HepG2 (cell line): ENCODE results near the gene SDF2. TPM values are rescaled to one million over a fixed set of nuclear protein-coding genes. Genes with fewer than 3 reads are reported as not detected.

Experiments used
- CC2D1A ChIP-seq: sonication (generic); formaldehyde crosslinking; IDR thresholded peaks from 2 replicates; pipeline ENCODE4 v1.8.1; 2023; ENCODE audit warnings: mild to moderate bottlenecking, missing genetic modification reagents
- DNMT1 ChIP-seq: sonication (generic); formaldehyde crosslinking; IDR thresholded peaks from 2 replicates; pipeline ENCODE4 v1.5.1; 2020; ENCODE audit warnings: mild to moderate bottlenecking, missing genetic modification reagents
- FOXA3 ChIP-seq: IDR thresholded peaks from 2 replicates; pipeline ENCODE4 v1.6.1; 2016; ENCODE audit warnings: missing genetic modification reagents, missing compliant biosample characterization
- HDAC2 ChIP-seq: sonication (generic); formaldehyde crosslinking; IDR thresholded peaks from 2 replicates; pipeline ENCODE4 v1.4.0; 2020; ENCODE audit warnings: missing genetic modification reagents
- KAT2B ChIP-seq: fragments of 150-350 bp; IDR thresholded peaks from 2 replicates; pipeline ENCODE4 v1.6.1; 2014; ENCODE audit warnings: low read depth, low read length, borderline replicate concordance
- NR2C2 ChIP-seq: sonication (generic); formaldehyde crosslinking; IDR thresholded peaks from 2 replicates; pipeline ENCODE4 v1.4.0; 2020; ENCODE audit warnings: missing genetic modification reagents, mild to moderate bottlenecking, moderate library complexity, borderline replicate concordance
- PRPF4 ChIP-seq: fragments of 200-400 bp; formaldehyde crosslinking; IDR thresholded peaks from 2 replicates; pipeline ENCODE4 v1.6.1; 2016; ENCODE audit warnings: low read length, low read depth; ENCODE audit not compliant: poor library complexity, severe bottlenecking
- RBM22 ChIP-seq: fragments of 200-400 bp; formaldehyde crosslinking; optimal IDR thresholded peaks from 2 replicates; pipeline ENCODE3; 2017; ENCODE audit warnings: mild to moderate bottlenecking, low read length, moderate library complexity
- SMAD3 ChIP-seq: sonication (generic); formaldehyde crosslinking; IDR thresholded peaks from 2 replicates; pipeline ENCODE4 v1.4.0; 2020; ENCODE audit warnings: missing genetic modification reagents
- ZFP41 ChIP-seq: sonication (generic); formaldehyde crosslinking; IDR thresholded peaks from 2 replicates; pipeline ENCODE4 v1.4.0; 2020; ENCODE audit warnings: mild to moderate bottlenecking, missing genetic modification reagents, borderline replicate concordance
- ZMYM2 ChIP-seq: sonication (generic); formaldehyde crosslinking; IDR thresholded peaks from 2 replicates; pipeline ENCODE4 v1.8.0; 2022; ENCODE audit warnings: mild to moderate bottlenecking, missing genetic modification reagents
- ZNF333 ChIP-seq: sonication (generic); formaldehyde crosslinking; IDR thresholded peaks from 2 replicates; pipeline ENCODE4 v1.4.0; 2020; ENCODE audit warnings: mild to moderate bottlenecking, missing genetic modification reagents, borderline replicate concordance
- ZNF350 ChIP-seq: sonication (generic); formaldehyde crosslinking; IDR thresholded peaks from 2 replicates; pipeline ENCODE4 v1.4.0; 2020; ENCODE audit warnings: mild to moderate bottlenecking, low read depth, missing genetic modification reagents, borderline replicate concordance
- ZNF441 ChIP-seq: sonication (generic); formaldehyde crosslinking; IDR thresholded peaks from 2 replicates; pipeline ENCODE4 v1.7.0; 2021; ENCODE audit warnings: missing genetic modification reagents, borderline replicate concordance
- ZNF615 ChIP-seq: sonication (generic); formaldehyde crosslinking; IDR thresholded peaks from 2 replicates; pipeline ENCODE4 v1.5.0; 2020; ENCODE audit warnings: mild to moderate bottlenecking, missing genetic modification reagents, borderline replicate concordance
- polyA plus RNA-seq, 8 experiments: library from polyadenylated mRNA; depleted of rRNA in 3 of 8; stranded (reverse) in 7 of 8; unstranded in 1 of 8; fragments of >200 nt; fragmentation: Illumina TruSeq in 4 of 8; extraction: Trizol in 4 of 8; gene quantifications; 2 replicates each; pipeline versions ENCODE4 v1.2.1 to v1.2.3, GENCODE V29; 2011 to 2016; ENCODE audit warnings: low read depth in 4 of 8, missing spikeins in 1 of 8, mixed read lengths in 1 of 8; ENCODE audit not compliant: insufficient read depth in 1 of 8
- total RNA-seq, 5 experiments: library from RNA; depleted of rRNA; stranded (reverse); fragments of >200 nt; fragmentation: Illumina TruSeq; extraction: Trizol; gene quantifications; 2 replicates each; pipeline ENCODE4 v1.2.3, GENCODE V29; 2016; ENCODE audit warnings: low read depth in 1 of 5
- TF ChIP-seq, protein P1 (sequence below), 2 experiments: fragments of 450-650 bp in 1 of 2; sonication (generic) in 1 of 2; formaldehyde crosslinking in 1 of 2; IDR thresholded peaks; 2 replicates each; pipeline versions ENCODE4 v1.6.1 to v1.8.0; 2016 to 2022; ENCODE audit warnings: antibody characterized with exemption in 1 of 2, mild to moderate bottlenecking in 1 of 2, missing genetic modification reagents in 1 of 2
- TF ChIP-seq, protein P2 (sequence below): IDR thresholded peaks from 2 replicates; pipeline ENCODE4 v1.6.1; 2016; ENCODE audit warnings: mild to moderate bottlenecking
- TF ChIP-seq, protein P3 (sequence below): sonication (generic); formaldehyde crosslinking; IDR thresholded peaks from 2 replicates; pipeline ENCODE4 v1.8.1; 2023; ENCODE audit warnings: missing genetic modification reagents, mild to moderate bottlenecking, borderline replicate concordance

Gene SDF2
- total and polyA plus RNA-seq, 2 of the 13 experiments (the other 11 are each of a cell fraction or from before 2014, with no cell fraction given), result 58.2 to 58.4 TPM

DNA sequence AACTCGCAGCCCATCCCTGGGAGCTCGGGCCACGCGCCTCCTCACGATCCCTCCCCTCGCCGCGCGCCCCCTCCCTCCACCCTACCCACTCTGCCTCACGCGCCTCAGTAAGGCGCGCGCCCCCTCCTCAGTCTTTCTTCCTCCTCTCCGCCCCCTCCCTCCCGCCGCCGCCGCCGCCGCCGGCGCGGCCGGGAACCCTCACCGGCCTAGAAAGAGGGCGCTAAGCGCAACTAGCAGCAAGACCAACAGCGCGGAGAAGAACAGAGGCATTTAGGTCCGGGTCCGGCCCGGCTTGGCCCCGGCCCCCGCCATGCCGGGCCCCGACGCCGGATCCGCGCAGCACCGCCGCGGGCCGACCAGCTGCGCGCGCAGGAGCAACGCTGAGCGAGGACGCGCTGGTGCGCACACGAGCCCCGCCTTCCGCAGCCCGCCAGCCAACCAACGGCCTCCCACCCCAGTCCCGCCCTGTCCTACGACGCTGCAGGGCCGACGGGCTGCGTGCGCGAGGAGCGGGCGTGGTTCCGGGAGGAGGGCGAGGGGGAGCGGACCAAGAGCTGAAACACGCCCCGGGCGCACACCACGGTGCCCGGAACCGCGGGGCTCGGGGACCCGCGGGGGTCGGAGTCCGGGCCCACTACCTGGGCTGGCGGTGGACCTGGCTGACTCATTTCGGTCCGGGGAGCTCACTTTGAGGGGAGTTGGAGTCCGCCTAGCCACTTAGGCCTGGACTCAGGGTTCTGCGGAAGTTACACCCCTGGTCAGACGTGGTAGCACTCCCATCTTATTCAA, 16.7 kb downstream of the SDF2 start, which contains the start of gene BLTP2 (continued):
- no peak for TF ChIP-seq SMAD3
- TF ChIP-seq ZMYM2 (CRISPR knock-in tag), result no peak
- TF ChIP-seq PRPF4, result no peak
- TF ChIP-seq, protein P1, sequence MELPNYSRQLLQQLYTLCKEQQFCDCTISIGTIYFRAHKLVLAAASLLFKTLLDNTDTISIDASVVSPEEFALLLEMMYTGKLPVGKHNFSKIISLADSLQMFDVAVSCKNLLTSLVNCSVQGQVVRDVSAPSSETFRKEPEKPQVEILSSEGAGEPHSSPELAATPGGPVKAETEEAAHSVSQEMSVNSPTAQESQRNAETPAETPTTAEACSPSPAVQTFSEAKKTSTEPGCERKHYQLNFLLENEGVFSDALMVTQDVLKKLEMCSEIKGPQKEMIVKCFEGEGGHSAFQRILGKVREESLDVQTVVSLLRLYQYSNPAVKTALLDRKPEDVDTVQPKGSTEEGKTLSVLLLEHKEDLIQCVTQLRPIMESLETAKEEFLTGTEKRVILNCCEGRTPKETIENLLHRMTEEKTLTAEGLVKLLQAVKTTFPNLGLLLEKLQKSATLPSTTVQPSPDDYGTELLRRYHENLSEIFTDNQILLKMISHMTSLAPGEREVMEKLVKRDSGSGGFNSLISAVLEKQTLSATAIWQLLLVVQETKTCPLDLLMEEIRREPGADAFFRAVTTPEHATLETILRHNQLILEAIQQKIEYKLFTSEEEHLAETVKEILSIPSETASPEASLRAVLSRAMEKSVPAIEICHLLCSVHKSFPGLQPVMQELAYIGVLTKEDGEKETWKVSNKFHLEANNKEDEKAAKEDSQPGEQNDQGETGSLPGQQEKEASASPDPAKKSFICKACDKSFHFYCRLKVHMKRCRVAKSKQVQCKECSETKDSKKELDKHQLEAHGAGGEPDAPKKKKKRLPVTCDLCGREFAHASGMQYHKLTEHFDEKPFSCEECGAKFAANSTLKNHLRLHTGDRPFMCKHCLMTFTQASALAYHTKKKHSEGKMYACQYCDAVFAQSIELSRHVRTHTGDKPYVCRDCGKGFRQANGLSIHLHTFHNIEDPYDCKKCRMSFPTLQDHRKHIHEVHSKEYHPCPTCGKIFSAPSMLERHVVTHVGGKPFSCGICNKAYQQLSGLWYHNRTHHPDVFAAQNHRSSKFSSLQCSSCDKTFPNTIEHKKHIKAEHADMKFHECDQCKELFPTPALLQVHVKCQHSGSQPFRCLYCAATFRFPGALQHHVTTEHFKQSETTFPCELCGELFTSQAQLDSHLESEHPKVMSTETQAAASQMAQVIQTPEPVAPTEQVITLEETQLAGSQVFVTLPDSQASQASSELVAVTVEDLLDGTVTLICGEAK (IDR thresholded peaks at IDR 0.05), result no peak
- TF ChIP-seq, protein P1 (CRISPR knock-in tag; IDR thresholded peaks at IDR 0.05), result peak; percentile 73; the same call in 1 of the 2 replicates
- no peak for TF ChIP-seq RBM22
- no peak for TF ChIP-seq ZFP41 (CRISPR knock-in tag)
- peak; percentile 64; the same call in 1 of the 2 replicates for TF ChIP-seq NR2C2 (CRISPR knock-in tag)
- peak; percentile 57 for TF ChIP-seq FOXA3 (CRISPR knock-in tag)
- peak; percentile 74 for TF ChIP-seq ZNF350 (CRISPR knock-in tag)
- no peak for TF ChIP-seq CC2D1A (CRISPR knock-in tag)
- TF ChIP-seq HDAC2 (CRISPR knock-in tag), result peak; percentile 13; the same call in 1 of the 2 replicates
- 0 out of 2 replicates have a peak, but pooled peaks have one; percentile 78 for TF ChIP-seq ZNF333 (CRISPR knock-in tag)
- TF ChIP-seq ZNF615, result no peak
- TF ChIP-seq, protein P2, sequence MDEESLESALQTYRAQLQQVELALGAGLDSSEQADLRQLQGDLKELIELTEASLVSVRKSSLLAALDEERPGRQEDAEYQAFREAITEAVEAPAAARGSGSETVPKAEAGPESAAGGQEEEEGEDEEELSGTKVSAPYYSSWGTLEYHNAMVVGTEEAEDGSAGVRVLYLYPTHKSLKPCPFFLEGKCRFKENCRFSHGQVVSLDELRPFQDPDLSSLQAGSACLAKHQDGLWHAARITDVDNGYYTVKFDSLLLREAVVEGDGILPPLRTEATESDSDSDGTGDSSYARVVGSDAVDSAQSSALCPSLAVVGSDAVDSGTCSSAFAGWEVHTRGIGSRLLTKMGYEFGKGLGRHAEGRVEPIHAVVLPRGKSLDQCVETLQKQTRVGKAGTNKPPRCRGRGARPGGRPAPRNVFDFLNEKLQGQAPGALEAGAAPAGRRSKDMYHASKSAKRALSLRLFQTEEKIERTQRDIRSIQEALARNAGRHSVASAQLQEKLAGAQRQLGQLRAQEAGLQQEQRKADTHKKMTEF (CRISPR knock-in tag), result peak; percentile 73; the same call in 1 of the 2 replicates
- TF ChIP-seq ZNF441 (CRISPR knock-in tag), result peak; percentile 82
- TF ChIP-seq, protein P3, sequence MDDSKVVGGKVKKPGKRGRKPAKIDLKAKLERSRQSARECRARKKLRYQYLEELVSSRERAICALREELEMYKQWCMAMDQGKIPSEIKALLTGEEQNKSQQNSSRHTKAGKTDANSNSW (CRISPR knock-in tag), result no peak; the same call in 1 of the 2 replicates
- TF ChIP-seq KAT2B, result no peak
- TF ChIP-seq DNMT1 (CRISPR knock-in tag), result no peak
